K562 (cell line): ENCODE results near the gene NUF2. TPM values are rescaled to one million over a fixed set of nuclear protein-coding genes. Genes with fewer than 3 reads are reported as not detected.
A peak's percentile ranks its signal among the peaks of the same experiment; 100 is the strongest.

Experiments
- CLOCK ChIP-seq: fragments of 250-450 bp; sonication (Bioruptor Pico); IDR thresholded peaks from 2 replicates; pipeline ENCODE4 v1.4.0; 2020; ENCODE audit warnings: mild to moderate bottlenecking, moderate library complexity, borderline replicate concordance
- ESRRB ChIP-seq: fragments of 250-450 bp; sonication (Bioruptor Pico); IDR thresholded peaks from 2 replicates; pipeline ENCODE4 v1.5.0; 2020; ENCODE audit warnings: mild to moderate bottlenecking, moderate library complexity, borderline replicate concordance
- HMGXB4 ChIP-seq: sonication (generic); formaldehyde crosslinking; IDR thresholded peaks from 2 replicates; pipeline ENCODE4 v1.8.1; 2023; ENCODE audit warnings: mild to moderate bottlenecking, missing genetic modification reagents
- JUND ChIP-seq, 2 experiments: IDR thresholded peaks; 2 replicates in 1 of 2; 3 replicates in 1 of 2; pipeline ENCODE4 v1.6.1; 2011; ENCODE audit warnings: borderline replicate concordance in 2 of 2, low read depth in 2 of 2, low read length in 2 of 2, improper control_type of control experiment in 1 of 2, missing biosample characterization in 1 of 2, missing genetic modification characterization in 1 of 2, missing genetic modification reagents in 1 of 2
- KDM1A ChIP-seq, 2 experiments: fragments of 450-650 bp; IDR thresholded peaks; 2 replicates each; pipeline ENCODE4 v1.6.1; 2016; ENCODE audit warnings: mild to moderate bottlenecking in 2 of 2
- MTA3 ChIP-seq: fragments of 450-650 bp; formaldehyde crosslinking; IDR thresholded peaks from 2 replicates; pipeline ENCODE4 v1.6.1; 2017; ENCODE audit warnings: mild to moderate bottlenecking, borderline replicate concordance
- MYC ChIP-seq, 2 experiments: fragments of 250-450 bp in 1 of 2; sonication (Bioruptor Pico) in 1 of 2; IDR thresholded peaks; 2 replicates each; pipeline versions ENCODE4 v1.5.1 to v1.6.1; 2012 to 2021; ENCODE audit warnings: low read depth in 2 of 2, borderline replicate concordance in 1 of 2, improper control_type of control experiment in 1 of 2, low read length in 1 of 2, mild to moderate bottlenecking in 1 of 2, moderate library complexity in 1 of 2
- PKNOX1 ChIP-seq: fragments of 450-650 bp; IDR thresholded peaks from 2 replicates; pipeline ENCODE4 v1.6.1; 2016
- RAD51 ChIP-seq: fragments of 450-650 bp; IDR thresholded peaks from 2 replicates; pipeline ENCODE4 v1.7.1; 2016; ENCODE audit warnings: low read depth, mild to moderate bottlenecking, borderline replicate concordance
- RBM34 ChIP-seq: fragments of 200-400 bp; formaldehyde crosslinking; IDR thresholded peaks from 2 replicates; pipeline ENCODE4 v1.6.1; 2018; ENCODE audit warnings: low read length, borderline replicate concordance; ENCODE audit not compliant: insufficient read depth
- TEAD1 ChIP-seq, 2 experiments: fragments of 450-650 bp in 1 of 2; sonication (generic) in 1 of 2; formaldehyde crosslinking; IDR thresholded peaks; 2 replicates each; pipeline versions ENCODE4 v1.4.0 to v1.8.0; 2020 to 2022; ENCODE audit warnings: mild to moderate bottlenecking in 2 of 2, missing genetic modification reagents in 1 of 2
- THRAP3 ChIP-seq: fragments of 450-650 bp; IDR thresholded peaks from 2 replicates; pipeline ENCODE4 v1.6.1; 2016; ENCODE audit warnings: mild to moderate bottlenecking, inconsistent platforms, borderline replicate concordance
- ZBTB1 ChIP-seq: sonication (generic); formaldehyde crosslinking; IDR thresholded peaks from 2 replicates; pipeline ENCODE4 v1.8.1; 2023; ENCODE audit warnings: missing genetic modification reagents, low read depth, mild to moderate bottlenecking, borderline replicate concordance
- ZNF184 ChIP-seq: sonication (generic); formaldehyde crosslinking; IDR thresholded peaks from 2 replicates; pipeline ENCODE4 v1.5.0; 2020; ENCODE audit warnings: missing genetic modification reagents
- ZNF253 ChIP-seq: fragments of 250-450 bp; sonication (Bioruptor Pico); conservative IDR thresholded peaks from 2 replicates; pipeline ENCODE4 v1.6.1; 2021; ENCODE audit warnings: mild to moderate bottlenecking
- ZNF436 ChIP-seq: fragments of 250-450, 450-650 bp; sonication (Bioruptor Pico); formaldehyde crosslinking; IDR thresholded peaks from 2 replicates; pipeline ENCODE4 v1.7.0; 2020; ENCODE audit warnings: mild to moderate bottlenecking
- ZNF707 ChIP-seq: fragments of 250-450 bp; sonication (Bioruptor Pico); conservative IDR thresholded peaks from 2 replicates; pipeline ENCODE4 v1.8.0; 2022; ENCODE audit warnings: inconsistent platforms, mild to moderate bottlenecking, moderate library complexity
- polyA plus RNA-seq, 8 experiments: library from polyadenylated mRNA; depleted of rRNA in 4 of 8; stranded (reverse) in 5 of 8; unstranded in 3 of 8; fragments of >200 nt; fragmentation: Nextera tagmentation in 2 of 8; fragmentation: Illumina TruSeq in 1 of 8; extraction: Ambion mirVana in 2 of 8; extraction: Trizol in 1 of 8; gene quantifications; 2 replicates each; pipeline versions ENCODE4 v1.2.1 to v1.2.3, GENCODE V29; 2011 to 2014; ENCODE audit warnings: inconsistent platforms in 1 of 8, missing spikeins in 1 of 8
- total RNA-seq, 7 experiments: library from RNA; depleted of rRNA in 6 of 7; stranded (reverse); fragments of >200 nt in 6 of 7; fragmentation: Illumina TruSeq in 2 of 7; extraction: Trizol in 2 of 7; gene quantifications; 2 replicates each; pipeline versions ENCODE4 v1.2.1 to v1.2.3, GENCODE V29; 2011 to 2021; ENCODE audit warnings: low replicate concordance in 1 of 7
- TF ChIP-seq, protein P1 (sequence below): fragments of 450-650 bp; conservative IDR thresholded peaks from 2 replicates; pipeline ENCODE4 v1.6.1; 2016; ENCODE audit warnings: missing genetic modification characterization, low read depth, mild to moderate bottlenecking, missing compliant biosample characterization, moderate library complexity

The NUF2 gene
- total and polyA plus RNA-seq, 9 of the 15 experiments (the other 6 are each of a cell fraction or from before 2014, with no cell fraction given), result 42.5 to 90.0 (median 60.3) TPM

GRCh38 chr1:163321311-163322305 lies at the start of gene NUF2 (continued):
- TF ChIP-seq JUND (IDR thresholded peaks at IDR 0.05; ENCODE audit: borderline replicate concordance, low read depth, low read length) (peak; percentile 91), JUND (tag; IDR thresholded peaks at IDR 0.05; ENCODE audit: borderline replicate concordance, low read depth, low read length) (peak; percentile 86; the same call in 1 of the 3 replicates), THRAP3 (no peak), ZNF436 (CRISPR knock-in tag) (peak; percentile 60; the same call in 1 of the 2 replicates), RBM34 (no peak), ZNF253 (CRISPR knock-in tag) (no peak), ESRRB (CRISPR knock-in tag) (no peak), ZNF707 (no peak; the same call in 1 of the 2 replicates), HMGXB4 (CRISPR knock-in tag) (peak; percentile 92; the same call in 1 of the 2 replicates), MYC (IDR thresholded peaks at IDR 0.05; ENCODE audit: low read depth, low read length) (peak; percentile 95), MYC (CRISPR knock-in tag; IDR thresholded peaks at IDR 0.05; ENCODE audit: borderline replicate concordance, low read depth) (peak; percentile 83; the same call in 1 of the 2 replicates), ZBTB1 (CRISPR knock-in tag) (peak; percentile 79), TEAD1 (CRISPR knock-in tag; IDR thresholded peaks at IDR 0.05) (peak; percentile 85 to 95), KDM1A (IDR thresholded peaks at IDR 0.05) (peak in 1 of 2 experiments; percentile 49; a peak in 2 of 4 replicates), CLOCK (CRISPR knock-in tag) (0 out of 2 replicates have a peak, but pooled peaks have one; percentile 38), PKNOX1 (peak; percentile 94), RAD51 (peak; percentile 16; the same call in 1 of the 2 replicates), MTA3 (peak; percentile 100), ZNF184 (no peak)
- TF ChIP-seq, protein P1, sequence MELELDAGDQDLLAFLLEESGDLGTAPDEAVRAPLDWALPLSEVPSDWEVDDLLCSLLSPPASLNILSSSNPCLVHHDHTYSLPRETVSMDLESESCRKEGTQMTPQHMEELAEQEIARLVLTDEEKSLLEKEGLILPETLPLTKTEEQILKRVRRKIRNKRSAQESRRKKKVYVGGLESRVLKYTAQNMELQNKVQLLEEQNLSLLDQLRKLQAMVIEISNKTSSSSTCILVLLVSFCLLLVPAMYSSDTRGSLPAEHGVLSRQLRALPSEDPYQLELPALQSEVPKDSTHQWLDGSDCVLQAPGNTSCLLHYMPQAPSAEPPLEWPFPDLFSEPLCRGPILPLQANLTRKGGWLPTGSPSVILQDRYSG, result 0 out of 2 replicates have a peak, but pooled peaks have one; percentile 15
